ENCODE results near the gene RBMS1. TPM values are rescaled to one million over a fixed set of nuclear protein-coding genes. Genes with fewer than 3 reads are reported as not detected.

RBMS1 gene
- total RNA-seq, 1 experiment from 2014 or later = 91.9 TPM

DNA sequence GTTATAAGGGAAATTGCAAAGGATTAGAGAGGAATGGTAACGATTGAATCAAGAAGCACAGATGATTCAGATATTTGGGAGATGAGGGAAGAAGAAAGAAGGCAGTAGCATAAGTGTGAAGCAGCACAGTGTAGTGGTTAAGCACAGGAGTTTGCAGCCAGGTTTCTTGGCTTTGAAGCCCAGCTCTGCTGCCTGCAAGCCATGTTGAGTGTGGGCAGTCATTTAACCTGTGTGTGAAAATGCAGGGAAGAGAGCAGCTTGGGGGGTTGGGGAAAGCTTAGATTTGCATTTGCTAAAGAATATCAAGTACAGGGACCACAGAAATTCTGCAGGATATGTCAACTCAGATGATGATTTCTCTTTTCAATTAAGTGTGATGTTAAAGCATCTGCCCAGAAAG lies 21.5 kb upstream of the RBMS1 start:
- no peak for DNase-seq
- POLR2A ChIA-PET = no interaction called here
- Histone ChIP-seq H3K36me3 (ENCODE audit: control insufficient read depth, insufficient read depth, low read length) (no peaks in the 10 kb centered on the region), H3K4me1 (no peaks in the 10 kb centered on the region), H3K4me3 (ENCODE audit: low read depth, low read length) (no peak overlapping the region), H3K27me3 (replicated peaks; ENCODE audit: control insufficient read depth, insufficient read depth, low read length) (no peaks in the 10 kb centered on the region), H3K9me3 (no peaks in the 10 kb centered on the region)
- TF ChIP-seq, protein P1, sequence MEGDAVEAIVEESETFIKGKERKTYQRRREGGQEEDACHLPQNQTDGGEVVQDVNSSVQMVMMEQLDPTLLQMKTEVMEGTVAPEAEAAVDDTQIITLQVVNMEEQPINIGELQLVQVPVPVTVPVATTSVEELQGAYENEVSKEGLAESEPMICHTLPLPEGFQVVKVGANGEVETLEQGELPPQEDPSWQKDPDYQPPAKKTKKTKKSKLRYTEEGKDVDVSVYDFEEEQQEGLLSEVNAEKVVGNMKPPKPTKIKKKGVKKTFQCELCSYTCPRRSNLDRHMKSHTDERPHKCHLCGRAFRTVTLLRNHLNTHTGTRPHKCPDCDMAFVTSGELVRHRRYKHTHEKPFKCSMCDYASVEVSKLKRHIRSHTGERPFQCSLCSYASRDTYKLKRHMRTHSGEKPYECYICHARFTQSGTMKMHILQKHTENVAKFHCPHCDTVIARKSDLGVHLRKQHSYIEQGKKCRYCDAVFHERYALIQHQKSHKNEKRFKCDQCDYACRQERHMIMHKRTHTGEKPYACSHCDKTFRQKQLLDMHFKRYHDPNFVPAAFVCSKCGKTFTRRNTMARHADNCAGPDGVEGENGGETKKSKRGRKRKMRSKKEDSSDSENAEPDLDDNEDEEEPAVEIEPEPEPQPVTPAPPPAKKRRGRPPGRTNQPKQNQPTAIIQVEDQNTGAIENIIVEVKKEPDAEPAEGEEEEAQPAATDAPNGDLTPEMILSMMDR (IDR thresholded peaks at IDR 0.05; ENCODE audit: insufficient read depth in 1 of 2, low read depth in 1 of 2, low read length in 1 of 2, severe bottlenecking in 1 of 2, unreplicated experiment in 1 of 2) = no peak
- no TSS peak for BruUV-seq (replicated peaks)
- H3K27me3 Mint-ChIP-seq (ENCODE audit: insufficient read depth, unreplicated experiment) = no peaks in the 10 kb centered on the region
- CTCF ChIA-PET = no interaction called here
- H3K9me3 Mint-ChIP-seq (ENCODE audit: unreplicated experiment) = no peaks in the 10 kb centered on the region
- intact Hi-C loops (cut with micrococcal nuclease; ENCODE audit: unreplicated experiment) = loop anchor here (5.0 kb wide), 1 partner anchor 67 kb away; no protein-coding TSS in a partner anchor
- H3K4me1 Mint-ChIP-seq (ENCODE audit: low read depth, unreplicated experiment) = no peaks in the 10 kb centered on the region
- H3K27ac Mint-ChIP-seq (ENCODE audit: unreplicated experiment) = no peak overlapping the region
- no peaks in the 10 kb centered on the region for H3K36me3 Mint-ChIP-seq (ENCODE audit: insufficient read depth, unreplicated experiment)
- H3K4me3 Mint-ChIP-seq (ENCODE audit: unreplicated experiment) = no peak overlapping the region

DNA sequence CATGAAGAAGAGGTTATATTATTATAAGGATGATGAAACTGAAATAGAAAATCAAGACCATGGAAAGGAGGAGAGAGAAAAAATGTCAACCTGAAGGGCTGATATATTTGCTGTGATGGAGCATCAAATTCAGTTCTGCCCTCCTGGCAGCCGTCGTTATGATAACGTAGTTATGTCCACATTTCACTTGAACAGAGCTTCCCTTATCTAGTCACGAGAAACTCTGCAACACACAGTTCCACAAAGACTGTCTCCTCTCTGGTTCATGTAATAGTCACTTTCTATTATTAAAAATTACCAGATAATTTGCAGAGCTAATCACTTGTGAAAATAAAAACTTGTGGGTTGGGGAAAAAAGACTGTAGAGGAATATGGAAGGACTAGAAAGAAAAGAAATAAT lies 19.5 kb upstream of the RBMS1 start:
- H3K4me1 Mint-ChIP-seq (ENCODE audit: low read depth, unreplicated experiment) = no peaks in the 10 kb centered on the region
- CTCF ChIA-PET = no interaction called here
- no peaks in the 10 kb centered on the region for H3K9me3 Mint-ChIP-seq (ENCODE audit: unreplicated experiment)
- Histone ChIP-seq H3K9me3 (no peaks in the 10 kb centered on the region), H3K4me1 (0 out of 2 replicates have a peak, but pooled peaks cover 5% of the 10 kb centered on the region), H3K4me3 (ENCODE audit: low read depth, low read length) (no peak overlapping the region), H3K27me3 (replicated peaks; ENCODE audit: control insufficient read depth, insufficient read depth, low read length) (no peaks in the 10 kb centered on the region), H3K36me3 (ENCODE audit: control insufficient read depth, insufficient read depth, low read length) (no peaks in the 10 kb centered on the region)
- H3K27ac Mint-ChIP-seq (ENCODE audit: unreplicated experiment) = no peak overlapping the region
- no peak for DNase-seq
- no peaks in the 10 kb centered on the region for H3K36me3 Mint-ChIP-seq (ENCODE audit: insufficient read depth, unreplicated experiment)
- H3K4me3 Mint-ChIP-seq (ENCODE audit: unreplicated experiment) = no peak overlapping the region
- intact Hi-C loops (cut with micrococcal nuclease; ENCODE audit: unreplicated experiment) = no loop called here
- TF ChIP-seq, protein P1 (IDR thresholded peaks at IDR 0.05; ENCODE audit: insufficient read depth in 1 of 2, low read depth in 1 of 2, low read length in 1 of 2, severe bottlenecking in 1 of 2, unreplicated experiment in 1 of 2) = no peak
- no TSS peak for BruUV-seq (replicated peaks)
- POLR2A ChIA-PET = no interaction called here
- H3K27me3 Mint-ChIP-seq (ENCODE audit: insufficient read depth, unreplicated experiment) = no peaks in the 10 kb centered on the region

DNA sequence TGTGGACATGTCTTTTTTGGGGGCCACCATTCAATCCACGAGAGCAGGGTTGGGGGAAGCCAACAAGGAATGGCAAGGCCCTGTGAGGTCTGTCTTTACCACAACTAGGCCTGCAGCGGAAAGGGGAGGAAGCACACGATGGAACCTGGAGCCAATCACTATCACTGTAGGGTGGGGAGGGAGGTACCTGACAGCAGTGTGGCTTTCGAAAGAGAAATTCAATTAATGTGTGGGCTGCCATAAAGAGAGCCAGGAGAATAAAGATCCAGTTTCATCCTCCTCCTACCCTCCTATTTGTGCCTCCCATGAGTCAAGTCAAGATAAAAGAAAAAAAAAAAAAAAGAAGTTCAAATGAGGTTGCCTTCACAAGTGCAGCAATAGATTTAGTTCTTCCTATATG lies 18.9 kb upstream of the RBMS1 start:
- CTCF ChIA-PET = no interaction called here
- H3K4me3 ChIP-seq (ENCODE audit: low read depth, low read length) = no peak overlapping the region
- no peaks in the 10 kb centered on the region for H3K36me3 ChIP-seq (ENCODE audit: control insufficient read depth, insufficient read depth, low read length)
- Mint-ChIP-seq H3K4me1 (ENCODE audit: low read depth, unreplicated experiment) (no peaks in the 10 kb centered on the region), H3K27ac (ENCODE audit: unreplicated experiment) (no peak overlapping the region), H3K9me3 (ENCODE audit: unreplicated experiment) (no peaks in the 10 kb centered on the region), H3K36me3 (ENCODE audit: insufficient read depth, unreplicated experiment) (no peaks in the 10 kb centered on the region), H3K4me3 (ENCODE audit: unreplicated experiment) (no peak overlapping the region), H3K27me3 (ENCODE audit: insufficient read depth, unreplicated experiment) (no peaks in the 10 kb centered on the region)
- intact Hi-C loops (cut with micrococcal nuclease; ENCODE audit: unreplicated experiment) = no loop called here
- TF ChIP-seq, protein P1 (IDR thresholded peaks at IDR 0.05; ENCODE audit: insufficient read depth in 1 of 2, low read depth in 1 of 2, low read length in 1 of 2, severe bottlenecking in 1 of 2, unreplicated experiment in 1 of 2) = no peak
- 0 out of 2 replicates have a peak, but pooled peaks cover 5% of the 10 kb centered on the region for H3K4me1 ChIP-seq
- H3K9me3 ChIP-seq = no peaks in the 10 kb centered on the region
- BruUV-seq (replicated peaks) = no TSS peak
- POLR2A ChIA-PET = no interaction called here
- DNase-seq = no peak
- H3K27me3 ChIP-seq (replicated peaks; ENCODE audit: control insufficient read depth, insufficient read depth, low read length) = no peaks in the 10 kb centered on the region
